H1 (cell line): ENCODE results near the gene YWHAG. TPM values are rescaled to one million over a fixed set of nuclear protein-coding genes. Genes with fewer than 3 reads are reported as not detected.

Source experiments
- CTCF ChIA-PET: fragments of 300-600 bp; sonication (Branson Sonifier 250); formaldehyde crosslinking; loops from one replicate; lab custom pipeline; 2021; ENCODE audit not compliant: partially characterized antibody; lab: Charles Lee
- POLR2A ChIA-PET: fragments of 300-600 bp; sonication (Branson Sonifier 250); formaldehyde crosslinking; loops from one replicate; lab custom pipeline; 2021; ENCODE audit warnings: inconsistent platforms; ENCODE audit not compliant: partially characterized antibody; lab: Charles Lee
- DNase-seq, 2 experiments: peaks; one replicate each; pipeline versions ENCODE4 v3.0.0 to v3.0.0-alpha.2; 2010 to 2022; ENCODE audit warnings: low spot score in 2 of 2, low read depth in 1 of 2, mixed read lengths in 1 of 2
- FAIRE-seq: peaks from 2 replicates; lab custom pipeline; 2011; peaks lifted over from hg19 to GRCh38; lab: Jason Lieb, UNC
- H2AFZ ChIP-seq: 2 replicates; pipeline ENCODE4 v1.8.1; 2012; ENCODE audit warnings: low read length, inconsistent platforms
- H2AK5ac ChIP-seq: 2 replicates; pipeline ENCODE4 v1.6.1; 2013; ENCODE audit warnings: low read depth, low read length
- H2BK120ac ChIP-seq: replicated peaks from 2 replicates; pipeline ENCODE3; 2013; ENCODE audit warnings: low read depth, low read length, inconsistent platforms
- H2BK12ac ChIP-seq: 2 replicates; pipeline ENCODE4 v1.6.1; 2013; ENCODE audit warnings: low read depth, low read length
- H2BK15ac ChIP-seq: 2 replicates; pipeline ENCODE4 v1.6.1; 2013; ENCODE audit warnings: low read length
- H2BK20ac ChIP-seq: 2 replicates; pipeline ENCODE4 v1.6.1; 2013; ENCODE audit warnings: low read length
- H2BK5ac ChIP-seq: 2 replicates; pipeline ENCODE4 v1.6.1; 2013; ENCODE audit warnings: low read depth, low read length
- H3K14ac ChIP-seq: 2 replicates; pipeline ENCODE4 v1.6.1; 2013; ENCODE audit warnings: inconsistent platforms; ENCODE audit not compliant: insufficient read length
- H3K18ac ChIP-seq: 2 replicates; pipeline ENCODE4 v1.6.1; 2013; ENCODE audit warnings: low read length; ENCODE audit errors: extremely low read depth
- H3K23ac ChIP-seq: 2 replicates; pipeline ENCODE4 v1.6.1; 2013; ENCODE audit warnings: inconsistent platforms; ENCODE audit not compliant: insufficient read length
- H3K23me2 ChIP-seq: 2 replicates; pipeline ENCODE4 v1.6.1; 2013; ENCODE audit warnings: low read depth, low read length
- H3K27ac ChIP-seq: 2 replicates; pipeline ENCODE4 v1.6.1; 2011; ENCODE audit warnings: low read depth, low read length, inconsistent platforms
- H3K27me3 ChIP-seq, 4 experiments: replicated peaks in 1 of 4; 1 replicate in 1 of 4; 2 replicates in 3 of 4; pipeline versions ENCODE4 v1.6.1 to v1.8.1; 2011 to 2013; ENCODE audit warnings: low read length in 3 of 4, mild to moderate bottlenecking in 3 of 4, inconsistent platforms in 2 of 4, mixed read lengths in 2 of 4, moderate library complexity in 1 of 4; ENCODE audit not compliant: control insufficient read depth in 3 of 4, insufficient read depth in 3 of 4; ENCODE audit errors: extremely low read depth in 1 of 4
- H3K36me3 ChIP-seq, 4 experiments: 2 replicates each; pipeline versions ENCODE4 v1.6.1 to v1.8.1; 2011 to 2013; ENCODE audit warnings: mild to moderate bottlenecking in 4 of 4, low read length in 3 of 4, moderate library complexity in 2 of 4, control low read depth in 1 of 4, inconsistent platforms in 1 of 4; ENCODE audit not compliant: insufficient read depth in 4 of 4, control insufficient read depth in 2 of 4
- H3K4ac ChIP-seq: replicated peaks from 2 replicates; pipeline ENCODE3; 2013; ENCODE audit warnings: low read length, low read depth, mixed read lengths, inconsistent platforms; ENCODE audit not compliant: insufficient read length
- H3K4me1 ChIP-seq, 4 experiments: replicated peaks in 1 of 4; 1 replicate in 1 of 4; 2 replicates in 3 of 4; pipeline versions ENCODE4 v1.6.1 to v1.8.1; 2011 to 2013; ENCODE audit warnings: low read length in 3 of 4, inconsistent platforms in 2 of 4, mixed read lengths in 1 of 4; ENCODE audit not compliant: insufficient read depth in 4 of 4, control insufficient read depth in 3 of 4
- H3K4me2 ChIP-seq, 2 experiments: 2 replicates each; pipeline versions ENCODE4 v1.6.1 to v1.8.1; 2011 to 2013; ENCODE audit warnings: low read depth in 2 of 2, low read length in 2 of 2, control low read depth in 1 of 2, inconsistent platforms in 1 of 2, mild to moderate bottlenecking in 1 of 2; ENCODE audit not compliant: insufficient read depth in 1 of 2
- H3K4me3 ChIP-seq, 4 experiments: fragments of 200-600, 300-600 bp in 1 of 4; sonication (generic), shearing (Covaris generic), sonication (Bioruptor Twin) in 1 of 4; 2 replicates each; pipeline versions ENCODE4 v1.5.1 to v1.8.1; 2011 to 2016; ENCODE audit warnings: low read length in 4 of 4, low read depth in 3 of 4, control low read depth in 2 of 4, inconsistent platforms in 2 of 4, mild to moderate bottlenecking in 2 of 4, mixed read lengths in 1 of 4, moderate library complexity in 1 of 4; ENCODE audit not compliant: insufficient read depth in 2 of 4; ENCODE audit errors: extremely low read depth in 1 of 4
- H3K56ac ChIP-seq: replicated peaks from 2 replicates; pipeline ENCODE3; 2013; ENCODE audit warnings: low read depth, mild to moderate bottlenecking, mixed read lengths, low read length, inconsistent platforms; ENCODE audit not compliant: insufficient read length
- H3K79me1 ChIP-seq: 2 replicates; pipeline ENCODE4 v1.6.1; 2013; ENCODE audit warnings: low read depth, low read length, control low read depth
- H3K79me2 ChIP-seq, 2 experiments: 2 replicates each; pipeline versions ENCODE4 v1.6.1 to v1.8.1; 2012 to 2013; ENCODE audit warnings: low read length in 2 of 2, mild to moderate bottlenecking in 2 of 2, inconsistent platforms in 1 of 2; ENCODE audit not compliant: insufficient read depth in 2 of 2, control insufficient read depth in 1 of 2
- H3K9ac ChIP-seq, 4 experiments: replicated peaks in 1 of 4; 1 replicate in 1 of 4; 2 replicates in 3 of 4; pipeline versions ENCODE4 v1.6.1 to v1.8.1; 2011 to 2013; ENCODE audit warnings: low read depth in 3 of 4, low read length in 3 of 4, control low read depth in 2 of 4, mild to moderate bottlenecking in 2 of 4, moderate library complexity in 2 of 4, inconsistent platforms in 1 of 4; ENCODE audit errors: extremely low read depth in 1 of 4
- H3K9me3 ChIP-seq, 2 experiments: 2 replicates each; pipeline versions ENCODE4 v1.6.1 to v1.8.1; 2012 to 2013; ENCODE audit warnings: mild to moderate bottlenecking in 2 of 2, moderate library complexity in 2 of 2, control low read depth in 1 of 2, inconsistent platforms in 1 of 2, low read depth in 1 of 2, low read length in 1 of 2, mixed read lengths in 1 of 2; ENCODE audit not compliant: insufficient read depth in 2 of 2
- H4K20me1 ChIP-seq, 2 experiments: replicated peaks in 1 of 2; 2 replicates each; pipeline versions ENCODE3 to v1.8.1; 2011 to 2013; ENCODE audit warnings: inconsistent platforms in 2 of 2, low read length in 2 of 2, mild to moderate bottlenecking in 1 of 2; ENCODE audit not compliant: insufficient read depth in 2 of 2, control insufficient read depth in 1 of 2
- H4K5ac ChIP-seq: 2 replicates; pipeline ENCODE4 v1.6.1; 2013; ENCODE audit warnings: low read length, low read depth, mixed read lengths, inconsistent platforms; ENCODE audit not compliant: insufficient read length
- H4K8ac ChIP-seq: 2 replicates; pipeline ENCODE4 v1.8.0; 2013; ENCODE audit warnings: mild to moderate bottlenecking, moderate library complexity, low read length, inconsistent platforms; ENCODE audit not compliant: insufficient read depth; ENCODE audit errors: extremely low read depth
- H4K91ac ChIP-seq: replicated peaks from 2 replicates; pipeline ENCODE3; 2013; ENCODE audit warnings: low read length, mixed read lengths, inconsistent platforms; ENCODE audit not compliant: insufficient read length
- ASH2L ChIP-seq: fragments of 200-600, 300-600 bp; sonication (generic); IDR thresholded peaks from one replicate; pipeline ENCODE4 v1.7.1; 2017; ENCODE audit warnings: low read length
- EZH2 ChIP-seq: fragments of 200-600 bp; sonication (generic); IDR thresholded peaks from 2 replicates; pipeline ENCODE4 v1.7.1; 2012; ENCODE audit warnings: low read depth, mild to moderate bottlenecking, moderate library complexity, low read length, inconsistent platforms; ENCODE audit not compliant: severe bottlenecking
- NANOG ChIP-seq: IDR thresholded peaks from 2 replicates; pipeline ENCODE4 v1.6.1; 2011; ENCODE audit warnings: low read length, low read depth, mild to moderate bottlenecking, inconsistent platforms; ENCODE audit not compliant: insufficient read depth, poor library complexity, severe bottlenecking
- POU5F1 ChIP-seq: IDR thresholded peaks from 2 replicates; pipeline ENCODE4 v1.6.1; 2011; ENCODE audit warnings: low read depth, mild to moderate bottlenecking, low read length, moderate library complexity
- SP1 ChIP-seq: IDR thresholded peaks from 2 replicates; pipeline ENCODE4 v1.6.1; 2011; ENCODE audit warnings: low read depth, low read length
- SP2 ChIP-seq: IDR thresholded peaks from 2 replicates; pipeline ENCODE4 v1.6.1; 2012; ENCODE audit warnings: mild to moderate bottlenecking, low read length, inconsistent platforms
- SUZ12 ChIP-seq: fragments of 200-600 bp; sonication (generic); IDR thresholded peaks from 2 replicates; pipeline ENCODE4 v1.6.1; 2012; ENCODE audit warnings: mild to moderate bottlenecking, inconsistent platforms, low read length, moderate library complexity, mixed read lengths
- ZNF274 ChIP-seq: IDR thresholded peaks from 2 replicates; pipeline ENCODE4 v1.7.0; 2012; ENCODE audit warnings: low read length, borderline replicate concordance; ENCODE audit errors: extremely low read depth
- WGBS, 2 experiments: shearing (Covaris generic) in 1 of 2; methylation state at CpG; one replicate each; pipeline versions ENCODE4 v1.1.6 to v1.1.7; 2013 to 2015; ENCODE audit warnings: low lambda C conversion rate in 2 of 2, mixed read lengths in 2 of 2, inconsistent platforms in 1 of 2, low coverage in 1 of 2, missing lambda C conversion rate in 1 of 2; ENCODE audit not compliant: insufficient replicate concordance in 2 of 2, insufficient coverage in 1 of 2, insufficient read length in 1 of 2; ENCODE audit errors: extremely low coverage in 1 of 2, missing lambda C conversion rate in 1 of 2; 5-methylcytosine and 5-hydroxymethylcytosine counted together
- polyA plus RNA-seq, 7 experiments: library from polyadenylated mRNA; depleted of rRNA in 3 of 7; stranded (reverse) in 5 of 7; unstranded in 2 of 7; fragments of >200 nt in 5 of 7; fragments of 200-250 nt in 2 of 7; gene quantifications; 1 replicate in 5 of 7; 2 replicates in 1 of 7; 4 replicates in 1 of 7; pipeline versions ENCODE4 v1.2.1 to v1.2.3, GENCODE V29; 2011 to 2013; ENCODE audit warnings: missing spikeins in 2 of 7, mixed read lengths in 2 of 7
- total RNA-seq: library from RNA; stranded (reverse); fragmentation: NEBNext Ultra II Directional; extraction: Animal tissue kit (Norgen Biotek cat#: 25700); gene quantifications from 2 replicates; pipeline ENCODE4 v1.2.1, GENCODE V29; 2021

The YWHAG gene
- total and polyA plus RNA-seq, 2 of the 8 experiments (the other 6 are each of a cell fraction or from before 2014, with no cell fraction given) = 57.2 to 241 TPM

GRCh38 chr7:76337147-76337546 is 21.6 kb downstream of the YWHAG start:
- Histone ChIP-seq H3K23ac (no peak overlapping the region), H3K18ac (no peak overlapping the region), H3K56ac (no peak overlapping the region), H3K4ac (no peak overlapping the region), H3K4me2 (no peak overlapping the region), H2BK5ac (no peak overlapping the region), H3K79me1 (peaks cover 13% of the 10 kb centered on the region), H2BK15ac (no peak overlapping the region), H3K9ac (no peak overlapping the region), H4K91ac (no peak overlapping the region), H2AK5ac (no peak overlapping the region; the same call in 1 of the 2 replicates), H3K14ac (no peak overlapping the region), H3K23me2 (no peaks in the 10 kb centered on the region), H2AFZ (no peak overlapping the region), H4K5ac (no peak overlapping the region), H3K36me3 (peaks cover 4 to 45% (median 8%) of the 10 kb centered on the region in 4 experiments; a peak in 7 of 8 replicates), H2BK20ac (no peak overlapping the region), H3K27ac (no peak overlapping the region), H3K27me3 (no peaks in the 10 kb centered on the region), H3K4me3 (no peak overlapping the region), H4K20me1 (peaks cover 39 to 41% of the 10 kb centered on the region in 2 experiments), H3K4me1 (peaks cover 0 to 4% (median 2%) of the 10 kb centered on the region in 4 experiments; a peak in 2 of 7 replicates), H2BK120ac (no peak overlapping the region), H3K9me3 (no peaks in the 10 kb centered on the region), H3K79me2 (peaks cover 47 to 99% of the 10 kb centered on the region in 2 experiments), H2BK12ac (no peak overlapping the region), H4K8ac (no peak overlapping the region)
- CTCF ChIA-PET = interaction anchor here (0.6 to 1.2 kb wide), 4 partner anchors 22 to 176 kb away, joined by 3 to 5 read pairs (median 4); no protein-coding TSS in a partner anchor
- FAIRE-seq (no peak), DNase-seq (no peak)
- TF ChIP-seq ZNF274 (no peak), POU5F1 (no peak), SUZ12 (no peak), SP2 (no peak), ASH2L (no peak), SP1 (no peak), EZH2 (no peak), NANOG (no peak)
- POLR2A ChIA-PET = interaction anchor here (1.6 to 15.6 kb wide), 3 partner anchors 10 to 17 kb away, joined by 6 to 249 read pairs (median 33); partner anchors contain the start of gene YWHAG
- 91% methylated on average over 5 of the region's 6 CpGs; no CpG with 5 or more reads in 1 of the 2 experiments for WGBS, 2 experiments
